GM10847 (cell line): ENCODE data around the gene PLIN5.

Source experiments
- POLR2A ChIP-seq: IDR thresholded peaks from 2 replicates; pipeline ENCODE4 v1.6.1; 2011; ENCODE audit not compliant: insufficient read length; ENCODE audit errors: extremely low read depth

The PLIN5 gene, protein sequence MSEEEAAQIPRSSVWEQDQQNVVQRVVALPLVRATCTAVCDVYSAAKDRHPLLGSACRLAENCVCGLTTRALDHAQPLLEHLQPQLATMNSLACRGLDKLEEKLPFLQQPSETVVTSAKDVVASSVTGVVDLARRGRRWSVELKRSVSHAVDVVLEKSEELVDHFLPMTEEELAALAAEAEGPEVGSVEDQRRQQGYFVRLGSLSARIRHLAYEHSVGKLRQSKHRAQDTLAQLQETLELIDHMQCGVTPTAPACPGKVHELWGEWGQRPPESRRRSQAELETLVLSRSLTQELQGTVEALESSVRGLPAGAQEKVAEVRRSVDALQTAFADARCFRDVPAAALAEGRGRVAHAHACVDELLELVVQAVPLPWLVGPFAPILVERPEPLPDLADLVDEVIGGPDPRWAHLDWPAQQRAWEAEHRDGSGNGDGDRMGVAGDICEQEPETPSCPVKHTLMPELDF

DNA sequence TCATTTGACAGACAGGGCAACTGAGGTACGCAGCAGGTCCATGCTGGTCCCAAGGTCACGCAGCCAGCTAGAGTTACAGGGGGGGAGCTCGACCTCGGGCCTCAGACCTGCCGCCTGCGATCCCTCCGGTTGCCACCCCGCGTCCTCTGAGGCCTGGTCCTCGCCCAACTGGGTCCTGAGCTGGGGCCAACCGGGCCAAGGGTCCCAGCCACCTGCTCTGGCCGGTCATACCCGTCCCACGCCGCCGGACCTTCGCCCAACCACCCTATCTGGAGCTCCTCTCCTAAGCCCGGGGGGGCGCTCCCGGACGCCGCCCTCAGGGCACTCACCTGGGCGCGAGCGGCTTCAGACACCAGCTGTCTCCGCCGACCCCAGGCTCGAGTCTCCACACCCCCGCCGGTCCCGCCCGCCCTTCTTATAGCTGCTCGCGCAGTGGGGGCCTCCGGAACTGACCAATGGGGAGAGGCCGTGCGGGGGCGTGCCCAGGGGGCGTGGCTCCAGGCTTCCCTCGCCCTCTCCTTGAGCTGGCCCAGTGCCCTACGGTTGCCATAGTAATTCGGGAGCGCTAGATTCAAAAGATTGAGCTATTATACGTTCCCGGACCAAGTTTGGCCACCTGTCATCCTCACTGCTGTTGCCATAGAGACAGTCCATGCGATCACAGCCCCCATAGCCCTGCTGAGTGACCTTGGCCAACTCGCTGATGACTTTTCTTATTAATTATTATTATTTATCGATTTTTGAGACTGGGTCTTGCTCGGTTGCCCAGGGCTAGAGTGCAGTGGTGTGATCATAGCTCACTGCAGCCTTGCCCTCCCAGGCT is at the start of gene PLIN5:
Gene PLIN5, minus strand, starts transcription at position 389 of the 823 bp plus-strand sequence. CDS start 1,150 bp downstream, outside the sequence.
- no peak for TF ChIP-seq POLR2A

DNA sequence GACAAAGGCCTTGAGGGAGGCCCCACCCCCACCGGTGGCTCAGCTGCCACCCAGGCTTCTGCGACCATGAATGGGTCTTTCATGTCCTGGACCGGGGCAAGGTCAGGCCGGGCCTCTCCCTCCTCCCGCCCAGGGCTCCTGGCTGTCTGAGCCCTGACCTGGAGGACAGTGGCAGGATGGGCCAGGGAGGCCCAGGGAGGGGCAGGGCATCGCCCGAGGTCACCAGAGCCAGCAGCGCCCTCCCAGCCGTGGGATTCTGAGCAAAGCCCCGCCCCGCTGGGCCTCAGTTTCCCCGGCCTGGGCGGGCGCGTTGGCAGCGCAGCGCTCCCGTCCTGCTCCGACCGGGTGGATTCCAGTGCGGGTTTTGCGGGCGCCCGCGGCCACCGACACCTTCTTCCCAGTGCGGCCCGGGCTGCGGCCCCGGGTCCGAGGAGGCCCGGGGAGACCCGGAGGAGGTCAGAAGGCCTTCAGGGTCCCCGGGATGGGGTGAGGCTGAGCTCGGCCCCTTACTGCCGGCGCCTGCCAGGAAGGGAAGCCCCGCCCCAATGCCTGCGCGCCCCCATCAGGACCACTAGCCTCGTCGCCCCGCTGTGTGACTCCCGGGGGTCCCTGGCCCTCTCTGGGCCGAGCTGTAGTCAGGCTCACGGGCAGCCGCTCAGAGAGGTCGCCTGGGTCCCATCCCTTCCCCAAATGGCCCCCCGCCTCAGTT is 49.1 kb upstream of the PLIN5 start:
- TF ChIP-seq POLR2A: no peak

DNA sequence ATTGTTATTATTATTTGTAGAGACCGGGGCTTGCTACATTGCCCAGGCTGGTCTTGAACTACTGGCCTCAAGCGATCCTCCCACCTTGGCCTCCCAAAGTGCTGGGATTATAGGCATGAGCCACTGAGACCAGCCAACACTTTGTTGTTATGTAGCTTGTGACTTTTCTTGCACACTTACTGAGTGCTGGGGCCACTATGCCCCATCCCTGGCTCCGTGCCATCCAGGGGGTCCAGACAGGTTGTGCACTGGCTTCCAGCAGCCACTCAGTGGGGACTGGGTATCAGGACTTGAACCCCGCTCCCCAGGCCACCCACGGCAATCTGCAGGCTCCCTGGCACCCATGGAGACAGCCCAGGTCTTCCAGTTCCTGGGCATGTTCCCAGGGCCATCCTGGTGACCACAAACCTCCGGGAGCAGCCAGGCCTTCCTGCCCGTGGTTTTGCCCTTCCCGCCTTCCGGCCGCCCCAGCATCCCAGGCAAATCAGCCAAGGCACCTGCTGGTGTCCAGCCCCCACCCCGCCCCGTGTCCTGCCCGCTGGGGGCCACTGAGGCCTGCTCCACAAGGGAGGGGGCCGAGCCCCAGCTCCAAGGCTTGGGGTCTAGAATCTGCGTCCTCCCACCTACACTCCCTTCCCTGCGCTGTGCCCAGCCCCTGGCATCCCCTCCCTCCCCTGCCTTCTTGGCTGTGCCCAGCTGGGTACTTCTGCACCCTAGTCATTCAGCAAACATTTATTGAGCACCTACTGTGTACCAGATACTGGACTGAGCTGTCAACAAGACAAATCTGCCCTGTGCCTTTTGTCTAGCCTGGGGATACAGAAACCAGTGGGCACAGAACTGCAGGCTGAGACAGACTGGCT is 48.2 kb upstream of the PLIN5 start:
- no peak for TF ChIP-seq POLR2A

DNA sequence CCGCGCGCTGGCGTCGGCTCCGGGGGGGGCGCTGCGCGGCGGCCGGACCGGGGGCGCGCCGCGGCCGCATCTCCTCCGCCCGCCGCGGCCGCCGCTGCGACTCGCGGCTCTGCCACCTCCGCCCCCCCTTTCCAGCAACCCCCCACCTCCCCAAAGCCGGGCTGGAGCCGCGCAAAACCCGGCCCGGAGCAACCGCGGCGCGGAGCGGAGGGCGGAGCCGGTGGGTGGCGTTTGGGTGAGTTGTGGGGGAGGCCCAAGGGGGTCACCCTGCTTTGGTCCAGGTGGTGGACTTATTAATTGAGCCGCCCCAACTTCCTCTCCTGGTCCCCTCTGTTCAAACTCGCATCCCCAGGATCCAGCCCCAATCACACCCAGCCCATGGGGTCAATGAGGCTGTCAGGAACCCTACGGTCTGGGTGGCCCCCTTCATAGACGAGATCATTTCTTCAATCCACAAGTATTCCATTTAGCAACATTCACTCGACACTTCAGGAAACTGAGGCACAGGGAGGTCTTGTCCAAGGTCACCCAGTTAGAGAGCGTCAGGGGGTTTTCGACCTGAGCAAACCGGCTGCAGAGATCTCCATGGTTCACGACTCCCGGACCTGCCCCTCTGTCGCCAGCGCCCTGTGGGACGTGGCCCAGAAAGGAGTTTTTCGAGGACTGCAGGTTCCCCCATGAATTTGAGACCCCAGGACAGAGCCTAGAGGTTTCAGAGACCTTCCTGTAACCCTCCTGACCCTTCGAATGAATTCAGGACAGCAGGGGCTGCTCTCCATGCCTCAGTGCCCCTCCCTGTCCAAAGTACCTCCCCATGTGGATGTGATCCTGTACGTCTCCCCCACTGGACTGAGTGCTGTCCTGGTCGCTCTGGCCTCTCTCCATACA is 46.9 kb upstream of the PLIN5 start:
- TF ChIP-seq POLR2A: no peak

DNA sequence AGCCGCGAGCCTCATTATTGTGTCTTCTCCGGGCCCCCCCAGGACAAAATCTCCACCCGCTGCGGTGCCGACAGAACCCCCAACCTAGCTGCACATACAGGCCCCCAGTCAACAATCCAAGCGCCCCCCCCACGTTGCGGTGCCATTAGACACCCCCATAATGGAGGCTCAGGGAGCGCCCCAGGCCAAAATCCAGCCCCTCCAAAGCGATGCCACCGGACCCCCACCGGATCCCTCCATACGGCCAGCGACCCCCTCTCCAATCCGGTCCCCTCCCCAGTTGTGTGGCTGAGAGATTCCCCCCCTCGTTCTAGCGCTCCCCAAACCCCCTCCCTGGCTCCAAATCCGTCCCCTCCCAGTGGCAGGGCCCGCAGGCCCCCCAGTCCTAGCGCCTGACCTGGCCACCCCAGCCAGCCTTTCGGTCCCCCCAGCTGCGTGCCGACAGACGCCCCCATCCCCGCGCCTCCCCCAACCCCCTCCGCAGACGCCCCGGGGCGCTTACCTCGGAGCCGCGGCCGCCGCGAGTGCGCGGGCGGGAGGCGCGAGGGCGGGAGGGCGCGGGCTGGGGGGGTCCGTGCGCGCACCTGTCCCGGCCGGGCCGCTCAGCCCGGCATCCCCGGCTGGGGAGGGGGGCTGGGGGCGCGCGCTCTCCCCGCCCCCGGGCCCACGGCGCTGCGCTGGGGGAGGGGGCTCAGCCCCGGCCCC is 46.1 kb upstream of the PLIN5 start:
- TF ChIP-seq POLR2A: no peak

DNA sequence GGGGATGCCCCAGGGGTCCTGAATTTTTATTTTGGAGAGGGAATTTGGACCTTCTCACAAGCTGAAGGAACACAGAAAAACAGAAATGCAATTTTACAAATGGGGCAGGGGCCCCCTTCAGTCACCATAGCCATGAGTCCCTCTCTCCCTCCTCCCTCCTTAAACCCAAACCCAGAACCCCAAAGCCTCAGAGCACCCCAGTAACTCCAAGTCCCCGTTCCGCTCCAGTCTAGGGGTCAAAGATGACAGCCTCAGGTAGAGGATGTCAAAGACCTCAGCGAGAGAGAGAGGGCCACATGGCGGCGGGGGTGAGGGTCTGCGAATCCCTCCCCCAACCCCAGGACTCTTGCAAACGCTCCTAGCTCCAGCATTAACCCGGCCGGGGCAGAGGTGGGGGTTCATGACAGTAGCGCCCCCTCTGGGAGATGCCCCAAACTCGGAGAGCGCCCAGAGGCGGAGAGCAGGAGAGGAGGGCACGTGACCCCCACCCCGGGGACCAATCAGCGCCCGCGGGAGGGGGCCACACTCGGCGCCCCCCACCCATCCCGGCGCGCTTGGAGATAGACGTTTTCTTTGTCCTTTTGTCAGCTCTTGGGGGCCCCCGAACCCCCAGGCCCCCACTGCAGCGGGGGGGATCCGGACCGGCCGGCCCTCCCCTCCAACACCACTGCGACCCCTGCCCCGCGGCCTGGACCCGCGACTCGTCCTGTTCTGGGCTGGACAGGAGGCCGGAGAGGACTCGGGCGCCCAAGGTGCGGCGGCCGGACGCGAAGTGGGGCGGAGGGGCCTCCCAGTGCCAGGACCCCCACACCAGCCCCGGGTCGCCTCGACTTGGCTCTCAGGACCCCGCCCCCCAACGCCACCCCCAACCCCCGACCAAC is 45.2 kb upstream of the PLIN5 start:
- TF ChIP-seq POLR2A: no peak

DNA sequence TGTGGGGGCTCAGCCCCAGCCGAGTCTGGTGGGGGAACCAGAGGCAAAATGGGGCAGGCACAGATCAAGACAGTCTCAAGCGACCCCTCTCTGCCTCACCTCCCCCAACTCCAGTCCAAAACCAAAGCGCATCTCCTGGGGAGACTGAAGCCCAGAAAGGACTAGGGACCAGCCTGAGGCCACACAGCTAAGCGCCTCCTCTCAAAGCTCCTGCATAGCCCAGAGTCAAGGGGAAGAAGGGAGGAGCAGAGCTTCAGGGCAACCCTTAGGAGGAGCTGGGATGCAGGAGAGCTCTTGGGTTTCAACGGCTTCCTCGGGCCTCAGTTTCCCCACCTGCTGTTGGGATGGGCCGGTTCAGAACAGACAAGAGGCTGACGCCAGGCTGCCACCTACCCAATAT is 44.4 kb upstream of the PLIN5 start:
- no peak for TF ChIP-seq POLR2A

DNA sequence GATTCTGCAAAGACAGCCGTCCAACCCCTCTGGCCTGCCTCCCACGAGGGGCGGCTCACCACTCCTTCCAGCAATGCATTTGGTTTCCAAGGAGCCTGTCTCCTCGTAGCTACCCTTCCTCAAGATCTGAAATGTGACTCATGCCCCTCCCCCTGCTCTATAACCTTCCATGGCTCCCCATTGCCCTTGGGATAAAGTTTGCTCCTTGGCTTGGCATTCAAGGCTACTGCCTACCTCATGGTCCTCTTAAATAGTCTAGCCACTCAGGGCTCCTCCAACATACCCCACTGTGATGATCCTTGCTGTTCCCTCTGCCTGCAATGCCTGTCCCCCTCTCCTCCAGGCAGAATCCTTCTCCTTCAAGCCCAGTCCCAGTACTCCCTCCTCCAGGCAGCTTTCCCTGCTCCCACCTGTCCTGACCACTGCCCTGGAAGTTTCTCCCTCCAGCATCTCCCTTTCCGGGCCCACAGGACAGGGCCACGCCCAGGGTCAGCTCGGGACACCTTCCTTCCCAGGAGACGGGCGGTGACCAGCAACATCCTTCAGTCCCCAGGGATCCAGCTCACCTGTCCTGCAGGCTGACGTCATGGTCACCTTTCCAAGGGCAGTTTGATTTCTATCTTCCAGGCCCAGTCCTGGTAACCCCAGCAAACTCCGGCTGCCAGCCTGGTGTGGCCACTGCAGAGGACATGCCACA is 43.7 kb upstream of the PLIN5 start:
- TF ChIP-seq POLR2A: no peak

DNA sequence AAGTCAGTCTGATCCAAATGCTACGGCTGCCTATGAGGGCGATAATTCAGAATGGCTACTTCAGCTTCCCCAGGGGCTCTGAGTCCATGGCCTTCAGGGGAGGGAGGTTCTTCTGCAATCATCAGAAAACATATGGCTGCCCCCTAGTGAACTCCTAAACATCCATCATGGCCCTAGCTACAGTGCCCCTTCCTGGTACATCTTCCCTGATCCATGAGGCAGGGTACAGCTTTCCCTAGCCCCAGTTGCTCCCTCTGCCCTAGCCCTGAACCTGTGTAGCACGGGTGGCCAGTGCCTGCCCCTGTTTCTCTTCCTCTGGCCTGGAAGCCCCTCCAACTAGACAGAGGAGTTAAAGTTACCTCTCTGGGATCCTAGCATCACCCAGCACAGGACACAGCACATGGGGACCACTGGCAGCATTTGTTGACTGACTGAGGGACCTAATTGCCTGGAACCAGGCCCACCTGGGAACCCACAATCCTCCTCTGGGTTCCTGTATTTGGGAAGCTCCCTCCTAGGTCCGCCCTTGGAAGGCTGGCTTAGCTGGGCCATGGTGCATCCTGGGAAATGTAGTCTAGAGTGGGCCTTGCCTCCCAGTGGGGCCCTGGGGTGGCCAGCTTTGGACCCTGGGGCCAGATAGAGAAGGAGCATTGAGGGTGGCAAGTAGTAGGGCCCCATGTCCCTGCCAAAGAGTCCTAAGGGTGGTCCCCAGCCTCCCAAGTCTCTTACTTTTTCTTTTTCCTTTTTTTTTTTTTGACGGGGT is 42.2 kb upstream of the PLIN5 start:
- no peak for TF ChIP-seq POLR2A

DNA sequence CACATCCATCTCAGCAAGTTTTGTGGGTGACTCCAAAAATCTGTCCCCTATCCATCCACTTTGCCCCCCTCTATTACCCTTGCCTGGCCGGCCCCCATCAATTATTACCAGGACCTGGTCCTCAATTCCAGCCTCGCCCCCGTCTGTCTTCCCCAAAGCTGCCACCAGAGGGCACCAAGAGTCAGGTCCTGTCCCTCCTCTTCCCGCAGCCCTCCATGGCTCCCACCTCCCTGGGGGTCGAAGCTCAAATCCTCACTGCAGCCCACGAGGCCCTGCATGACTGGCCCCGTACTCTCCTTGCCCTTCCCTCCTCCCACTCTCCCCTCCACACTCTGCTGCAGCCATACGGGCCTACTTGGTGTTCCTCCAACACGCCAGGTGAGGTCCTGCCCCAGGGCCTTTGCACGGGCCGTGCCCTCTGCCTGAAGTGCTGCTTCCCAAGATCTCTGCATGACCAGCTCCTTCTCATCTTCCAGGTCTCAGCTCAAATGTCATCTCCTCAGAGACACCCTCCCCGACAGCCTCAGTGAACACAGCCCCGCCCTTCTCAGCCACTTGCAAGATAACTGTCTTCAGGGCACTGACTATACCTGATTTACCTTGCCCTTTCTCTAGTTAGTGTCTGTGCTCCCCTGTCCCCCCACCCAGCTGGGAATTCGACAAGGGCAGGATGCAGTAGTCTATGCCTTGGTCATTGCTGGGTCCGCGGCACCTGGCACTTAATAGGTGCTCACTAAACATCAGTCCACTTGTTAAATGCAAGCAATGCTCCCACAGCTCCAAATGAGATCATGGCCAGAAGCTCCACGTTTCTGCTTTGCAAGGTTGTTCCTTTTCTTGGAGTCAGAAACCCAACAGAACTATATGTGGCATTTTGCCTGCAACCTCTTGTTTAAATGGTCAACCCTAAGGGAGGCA is 41.3 kb upstream of the PLIN5 start:
- TF ChIP-seq POLR2A: no peak
